Right kidney (tissue), 1 donor: ENCODE results near the gene FAM163B.

Experiments used
- DNase-seq: peaks from one replicate; pipeline ENCODE4 v3.0.0-alpha.2; 2016

The FAM163B gene

DNA sequence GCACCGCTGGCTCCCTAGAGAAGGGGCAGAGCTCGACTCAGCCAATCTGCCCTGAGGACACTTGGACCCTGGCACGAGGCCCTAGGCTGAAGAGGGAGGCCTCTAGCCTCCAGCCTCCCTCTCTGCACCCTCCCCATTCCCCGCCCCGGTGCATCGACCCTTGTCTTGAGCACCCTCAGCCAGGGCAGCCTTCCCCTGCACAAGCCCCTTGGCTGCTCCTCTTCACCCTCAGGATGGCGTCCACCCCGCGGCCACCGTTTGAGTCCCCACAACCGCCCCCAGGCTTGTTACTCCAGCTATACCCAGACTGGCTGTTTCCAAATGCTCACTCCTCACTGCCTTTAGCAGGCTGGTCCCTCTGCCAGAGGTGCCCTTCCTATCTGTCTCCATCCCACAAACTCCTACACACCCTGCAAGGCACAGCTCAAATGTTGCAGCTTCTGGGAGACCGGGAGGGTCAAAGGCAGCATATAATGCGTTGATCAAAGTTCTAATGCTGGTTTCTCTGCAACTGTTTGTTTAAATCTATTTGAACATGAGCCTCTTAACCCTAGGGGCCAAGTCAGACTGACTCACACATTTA is 6.5 kb upstream of the FAM163B start:
- no peak for DNase-seq

GRCh38 chr9:133615186-133615585 is 6.0 kb upstream of the FAM163B start:
- DNase-seq = no peak

DNA sequence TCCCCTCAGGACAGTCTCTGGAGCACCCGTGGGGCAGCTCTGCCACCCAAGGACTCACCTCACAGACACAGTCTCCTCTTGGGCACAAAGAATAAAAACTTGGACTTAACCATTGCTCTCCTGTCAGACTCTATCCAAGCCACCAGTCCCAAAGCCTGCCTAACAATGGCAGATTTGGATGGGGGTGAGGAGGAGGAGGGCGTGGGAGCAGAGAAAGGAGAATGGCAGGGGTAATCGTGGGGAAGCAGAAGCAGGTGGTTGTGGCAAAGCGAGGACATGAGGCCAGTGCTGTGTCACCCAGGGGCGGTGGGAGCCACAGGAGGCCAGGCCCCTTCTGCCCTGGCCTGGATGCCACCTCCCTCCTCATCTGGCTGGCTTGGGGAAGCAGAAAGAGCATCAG is 5.5 kb upstream of the FAM163B start:
- DNase-seq = no peak

- no peak for DNase-seq
These were observed 4.9 kb upstream of the FAM163B start for GRCh38 chr9:133614056-133614455.

- DNase-seq = no peak
These were observed 4.2 kb upstream of the FAM163B start for GRCh38 chr9:133613432-133613831.

GRCh38 chr9:133612816-133613215 is 3.6 kb upstream of the FAM163B start:
- DNase-seq = no peak

DNA sequence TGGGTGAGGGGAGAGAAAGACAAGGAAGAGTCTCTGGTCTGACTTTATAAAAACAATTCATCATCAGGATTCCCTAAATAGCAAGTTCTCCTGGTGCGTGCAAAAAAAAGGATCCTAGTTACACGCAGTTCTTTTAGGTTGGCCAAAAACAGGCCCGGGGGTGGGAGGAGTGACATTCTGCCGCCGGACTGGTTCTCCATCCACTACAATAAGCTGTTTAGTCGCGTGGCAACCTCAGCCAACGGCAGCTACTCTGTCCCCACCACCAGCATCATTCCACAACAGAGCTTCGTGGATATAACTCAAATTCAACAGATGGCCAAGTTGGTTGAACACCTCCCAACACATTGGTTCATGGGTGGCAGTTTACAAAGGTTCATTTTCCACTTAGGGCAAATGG is 2.9 kb upstream of the FAM163B start:
- DNase-seq = no peak

DNA sequence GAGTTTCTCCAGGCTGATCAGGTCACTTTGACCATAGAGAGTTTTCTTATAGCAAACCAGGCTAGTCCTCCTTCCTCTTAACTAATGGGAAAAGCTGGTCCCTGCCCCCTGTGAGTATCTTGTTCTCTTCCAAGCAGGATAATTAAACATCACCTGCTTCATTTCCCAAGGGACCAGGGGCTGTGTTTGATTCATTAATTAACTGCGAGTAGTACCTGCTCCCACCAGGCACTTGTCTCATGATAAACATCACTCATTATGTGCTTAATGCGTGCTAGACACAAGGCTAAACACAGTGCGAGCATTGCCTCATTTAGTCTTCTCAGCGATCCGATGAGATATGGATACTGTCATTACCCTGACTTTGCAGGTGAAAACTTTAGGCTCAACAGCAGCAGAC is 1.7 kb upstream of the FAM163B start:
- no peak for DNase-seq

DNA sequence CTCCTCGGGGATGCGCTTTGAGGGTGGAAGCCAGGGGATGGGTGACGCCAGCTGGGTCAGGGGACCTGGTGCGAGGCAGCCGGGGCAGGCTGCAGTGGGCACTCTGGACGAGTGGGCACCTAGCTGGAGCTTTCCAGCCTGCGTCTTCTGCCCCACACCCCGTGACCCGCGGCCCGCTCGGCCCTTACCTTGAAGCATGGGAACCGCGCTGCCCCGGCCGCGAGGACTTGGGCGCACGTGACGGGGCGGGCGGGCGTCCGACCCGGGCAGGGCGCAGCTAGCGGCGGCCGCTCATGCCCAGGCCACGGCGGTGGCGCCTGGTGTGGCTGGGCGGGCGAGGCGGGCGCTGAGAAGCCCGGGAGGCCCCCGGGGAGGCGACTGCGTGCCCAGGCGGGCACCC is 300 bp downstream of the FAM163B start:
- no peak for DNase-seq

GRCh38 chr9:133608382-133608781 is 807 bp downstream of the FAM163B start:
- DNase-seq = no peak

DNA sequence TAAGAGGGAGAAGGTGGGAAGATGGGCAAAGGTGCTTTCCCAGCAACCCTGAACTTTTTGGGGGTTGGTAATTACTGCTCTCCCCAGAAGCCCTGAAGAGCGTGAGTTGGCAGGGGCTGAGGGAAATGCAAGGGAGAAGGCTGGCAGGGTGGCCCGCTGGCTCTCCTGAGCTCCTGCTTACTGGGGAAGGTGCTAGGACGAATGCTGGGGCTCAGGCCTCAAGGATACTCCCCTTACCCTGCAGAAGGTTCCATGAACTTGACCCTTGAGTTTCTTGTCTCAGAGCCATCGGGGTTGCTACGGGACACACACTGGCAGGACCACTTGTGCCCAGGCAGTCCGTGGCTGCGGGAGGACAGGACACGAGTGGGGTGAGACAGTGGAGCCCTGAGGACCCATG is 1.2 kb downstream of the FAM163B start:
- no peak for DNase-seq

- no peak for DNase-seq
These were observed 1.8 kb downstream of the FAM163B start for GRCh38 chr9:133607381-133607780.

DNA sequence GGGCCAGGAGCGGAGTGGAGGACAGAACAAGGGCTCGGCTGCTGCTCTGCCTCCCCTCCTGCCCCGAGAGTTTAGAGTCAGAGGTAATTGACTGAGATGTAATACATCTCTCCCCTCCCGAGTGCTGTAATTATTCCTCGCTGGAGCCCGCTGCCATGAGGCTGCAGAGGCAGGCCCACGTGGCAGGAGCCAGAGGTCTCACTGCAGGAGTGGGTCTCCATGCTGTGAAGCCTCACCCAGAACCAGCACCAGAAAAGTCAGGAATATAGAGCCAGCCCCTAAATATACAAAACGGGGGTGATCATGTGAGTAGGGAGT is 2.5 kb downstream of the FAM163B start:
- DNase-seq = no peak

DNA sequence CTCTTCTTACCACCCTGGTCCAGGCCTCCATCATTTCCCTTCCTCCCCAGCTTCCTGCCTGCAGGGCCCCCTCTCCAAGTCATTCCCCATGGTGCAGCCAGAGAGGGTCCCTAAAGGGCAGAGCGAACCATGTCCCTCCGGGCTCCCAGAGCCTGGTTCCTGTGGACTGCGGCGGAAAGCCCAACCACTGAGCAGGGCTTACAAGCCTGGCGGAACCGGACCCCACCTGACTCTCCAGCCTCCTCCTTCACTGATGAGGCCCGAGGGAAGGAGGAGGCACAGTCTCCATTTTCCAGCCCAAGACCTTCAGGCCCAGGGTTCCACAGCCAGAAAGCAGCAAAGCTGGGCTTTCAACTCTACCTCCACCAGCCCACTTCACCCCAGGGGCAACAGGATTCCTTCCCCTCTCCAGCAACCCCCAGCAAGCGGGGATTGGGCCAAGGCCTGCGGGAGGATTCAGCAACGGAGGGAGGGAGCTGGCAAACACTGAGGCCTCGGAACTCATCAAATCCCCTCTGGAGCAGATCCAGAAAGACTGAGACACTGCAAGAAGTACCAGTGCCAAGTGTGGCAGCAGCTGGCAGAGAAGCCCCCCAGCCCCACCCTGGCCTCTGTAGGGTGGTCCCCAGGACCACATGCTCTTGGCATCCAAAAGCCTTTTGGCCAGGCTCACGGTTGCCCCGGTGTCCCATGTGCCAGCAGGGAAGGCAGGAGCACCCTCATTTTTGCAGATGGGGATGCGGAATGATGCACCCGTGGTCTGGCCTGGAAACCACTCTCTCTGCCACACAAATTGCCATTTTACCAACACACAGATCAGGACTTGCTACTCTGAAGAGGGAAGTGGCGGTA is 3.1 kb downstream of the FAM163B start:
- no peak for DNase-seq

- DNase-seq = no peak
These were observed 3.7 kb downstream of the FAM163B start for GRCh38 chr9:133605446-133605845.

DNA sequence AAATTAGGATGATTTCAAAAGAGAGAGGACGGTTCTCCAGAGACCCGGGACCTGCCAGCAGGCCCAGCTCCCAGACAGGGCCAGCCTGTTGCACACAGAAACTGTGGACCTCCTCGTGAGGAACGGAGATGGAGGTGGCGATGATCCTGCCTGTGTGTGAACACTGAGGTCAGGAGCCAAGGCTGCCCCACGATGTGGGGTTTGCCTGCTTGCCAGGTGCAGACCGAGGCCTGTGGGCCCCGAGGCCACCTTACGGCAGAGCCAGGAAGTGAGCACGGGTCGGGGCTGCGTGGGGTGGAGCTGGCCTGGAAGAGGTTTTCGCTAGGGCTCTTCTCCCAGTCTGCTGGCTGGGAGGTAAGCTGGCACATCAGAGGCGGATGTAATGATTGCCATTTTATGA is 4.3 kb downstream of the FAM163B start:
- no peak for DNase-seq

GRCh38 chr9:133604214-133604613 is 5.0 kb downstream of the FAM163B start:
- DNase-seq = no peak

DNA sequence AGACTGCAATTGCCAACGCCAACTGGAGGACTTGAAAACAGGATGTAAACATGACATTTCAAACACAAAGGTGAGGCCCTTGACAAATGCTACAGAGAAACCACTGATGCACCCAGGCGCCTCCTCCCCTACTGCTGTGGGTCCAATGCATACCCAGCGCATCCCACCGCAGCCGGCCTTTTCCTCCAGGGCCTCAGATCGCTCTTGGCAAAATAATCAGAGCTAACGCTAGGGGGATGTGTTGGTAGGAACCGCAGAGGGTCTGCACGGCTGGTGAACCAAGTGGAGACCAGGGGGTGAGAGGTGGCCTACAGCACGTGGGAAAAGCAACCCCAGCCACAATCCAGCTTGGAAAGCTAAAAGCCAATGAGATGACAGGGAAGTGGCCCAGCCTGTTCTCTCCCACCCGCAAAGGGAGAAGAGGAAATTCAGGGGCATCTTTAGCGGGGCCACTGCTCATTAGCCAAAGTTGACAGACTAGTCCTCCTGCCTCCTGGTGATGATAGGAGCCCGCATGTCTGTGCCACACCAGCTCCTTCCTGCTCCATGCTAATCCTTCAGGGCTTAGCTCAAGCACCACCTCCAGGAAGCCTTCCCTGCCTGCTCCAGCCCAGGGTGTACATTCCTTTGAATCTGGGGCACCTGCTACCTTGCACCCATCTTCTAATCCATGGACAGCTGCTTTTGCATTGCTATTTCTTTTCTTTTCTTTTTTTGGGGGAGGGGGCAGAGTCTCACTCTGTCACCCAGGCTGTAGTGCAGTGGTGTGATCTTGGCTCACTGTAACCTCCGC is 5.9 kb downstream of the FAM163B start:
- no peak for DNase-seq

GRCh38 chr9:133602277-133602676 is 6.9 kb downstream of the FAM163B start:
- no peak for DNase-seq

GRCh38 chr9:133601746-133602145 is 7.4 kb downstream of the FAM163B start:
- DNase-seq = no peak

DNA sequence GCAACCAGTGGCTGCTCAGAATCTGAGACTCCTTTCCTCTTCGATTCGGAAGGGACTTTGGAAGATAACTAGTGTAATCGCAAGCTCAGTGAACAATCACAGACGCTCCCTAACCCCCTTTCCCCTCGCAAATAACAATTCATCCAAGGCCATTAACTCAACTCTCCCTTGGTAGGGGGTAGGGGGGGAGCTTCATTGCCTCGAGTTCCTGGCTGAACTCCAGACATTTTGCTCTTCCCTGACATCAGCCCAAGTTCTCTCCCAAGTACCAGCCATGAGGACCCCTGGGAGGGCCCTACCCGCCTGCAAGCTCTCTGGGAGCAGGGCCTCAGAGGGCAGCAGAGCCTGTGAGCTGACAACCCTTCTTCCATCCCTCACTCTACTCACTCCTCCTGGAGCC is 8.4 kb downstream of the FAM163B start:
- DNase-seq = no peak

GRCh38 chr9:133599470-133600173 is 9.6 kb downstream of the FAM163B start:
- DNase-seq = no peak

GRCh38 chr9:133598978-133599377 is 10.2 kb downstream of the FAM163B start:
- DNase-seq = no peak
